Uterus (tissue), 4 donors: ENCODE measurements around the gene CAV2. TPM values are rescaled to one million over a fixed set of nuclear protein-coding genes. Genes with fewer than 3 reads are reported as not detected.

ENCODE experiments used
- DNase-seq, 2 donors: peaks; one replicate each; pipeline ENCODE4 v3.0.0-alpha.2; 2019 to 2020
- H3K27ac ChIP-seq, 2 donors: fragments of 200-600 bp; sonication (generic); 1 replicate in 1 of 2; 2 replicates in 1 of 2; pipeline ENCODE4 v1.5.1; 2016 to 2018
- H3K27me3 ChIP-seq, 2 donors: fragments of 200-600 bp; sonication (generic); one replicate each; pipeline ENCODE4 v1.5.1; 2018 to 2019; ENCODE audit warnings: control low read depth in 1 of 2
- H3K36me3 ChIP-seq, 2 donors: fragments of 200-600 bp; sonication (generic); one replicate each; pipeline ENCODE4 v1.5.1; 2019; ENCODE audit warnings: control low read depth in 1 of 2
- H3K4me1 ChIP-seq, 2 donors: fragments of 200-600 bp; sonication (generic); one replicate each; pipeline ENCODE4 v1.5.1; 2018 to 2019; ENCODE audit warnings: control low read depth in 1 of 2
- H3K4me3 ChIP-seq, 2 donors: fragments of 200-600 bp; sonication (generic); 1 replicate in 1 of 2; 2 replicates in 1 of 2; pipeline ENCODE4 v1.5.1; 2018 to 2019; ENCODE audit warnings: mild to moderate bottlenecking in 1 of 2
- H3K9me3 ChIP-seq, 2 donors: fragments of 200-600 bp; sonication (generic); one replicate each; pipeline ENCODE4 v1.5.1; 2019; ENCODE audit warnings: control low read depth in 1 of 2
- CTCF ChIP-seq, 4 experiments: fragments of 200-600 bp in 2 of 4; fragments of 450-650 bp in 2 of 4; sonication (generic) in 2 of 4; IDR thresholded peaks; one replicate each; pipeline ENCODE4 v1.5.1; 2016 to 2019; ENCODE audit warnings: antibody characterized with exemption in 4 of 4, mild to moderate bottlenecking in 2 of 4, moderate library complexity in 1 of 4
- POLR2A ChIP-seq, 2 donors: fragments of 450-650 bp; IDR thresholded peaks; one replicate each; pipeline ENCODE4 v1.6.1; 2016; ENCODE audit warnings: antibody characterized with exemption in 2 of 2, mild to moderate bottlenecking in 1 of 2, moderate library complexity in 1 of 2
- intact Hi-C: fragments of 100-400 bp; cut with DNase I; formaldehyde crosslinking; loops from one replicate; pipeline ENCODE4 v1.15.1; 2023; ENCODE audit warnings: low total_unique reads
- total RNA-seq, 4 donors: library from RNA; depleted of rRNA in 3 of 4; stranded (reverse); fragments of >200 nt in 3 of 4; gene quantifications; one replicate each; pipeline versions ENCODE4 v1.1.0 to v1.2.4, GENCODE V29; 2014 to 2023
- donor health status: DM: yes; HTN: yes; CAD: no.

The CAV2 gene
- total RNA-seq, 4 donors from 2014 or later = 33.3 to 105 (median 86.0) TPM

DNA sequence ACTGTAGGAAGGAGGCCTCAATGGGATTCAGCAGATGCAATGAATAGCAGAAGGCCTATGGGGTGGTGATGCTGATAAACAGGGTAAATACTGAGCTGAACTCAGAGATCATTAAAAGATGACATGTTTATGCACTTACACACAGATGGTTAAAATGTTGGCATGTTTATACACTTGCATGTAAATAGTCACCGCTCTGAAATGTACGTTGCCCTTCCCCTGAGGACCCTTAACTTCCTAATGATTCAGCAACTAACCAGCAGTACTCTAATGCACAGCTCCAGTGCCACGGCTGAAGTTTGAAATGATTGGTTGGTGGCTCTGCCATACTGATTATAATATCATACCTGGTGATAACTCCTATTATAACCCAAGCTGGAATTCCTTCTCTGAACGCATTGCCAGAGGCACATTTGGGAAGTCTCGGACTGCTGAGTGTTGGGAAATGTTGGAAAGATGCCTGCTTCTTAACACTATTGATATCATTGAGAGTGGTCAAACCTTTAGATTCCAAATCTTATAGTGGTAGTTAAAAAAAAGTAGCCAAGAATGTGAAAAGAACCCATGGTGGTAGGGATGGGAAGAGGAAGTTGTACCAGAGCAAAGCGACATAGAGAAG is 21.6 kb downstream of the CAV2 start:
- no peak for DNase-seq
- Histone ChIP-seq H3K4me3 (no peak overlapping the region), H3K27ac (no peak overlapping the region), H3K36me3 (no peaks in the 10 kb centered on the region), H3K9me3 (no peaks in the 10 kb centered on the region), H3K4me1 (no peaks in the 10 kb centered on the region), H3K27me3 (no peaks in the 10 kb centered on the region)
- intact Hi-C loops = loop anchor here (10.0 kb wide), 1 partner anchor 64 kb away; no protein-coding TSS in a partner anchor
- no peak for TF ChIP-seq CTCF (IDR thresholded peaks at IDR 0.05)

DNA sequence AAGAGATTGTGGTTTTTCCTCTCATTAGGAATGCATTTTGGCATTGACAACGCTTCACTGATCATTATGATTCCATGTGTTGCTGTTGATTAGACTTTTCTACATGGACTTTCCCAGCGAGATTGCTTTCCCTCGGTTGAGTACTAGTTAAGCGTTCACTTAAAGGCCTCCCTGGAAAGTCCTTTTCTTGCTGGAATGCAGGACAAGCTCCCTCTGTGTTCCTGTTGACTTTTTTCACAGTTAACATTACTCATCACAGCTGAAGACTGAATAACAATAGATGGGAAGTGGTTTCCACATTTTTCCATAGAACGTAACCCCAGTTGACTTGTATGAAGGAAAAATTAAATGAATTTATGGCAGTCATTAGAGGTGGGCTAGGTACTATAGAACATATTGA is 22.7 kb downstream of the CAV2 start:
- intact Hi-C loops = loop anchor here (10.0 kb wide), 1 partner anchor 63 kb away; no protein-coding TSS in a partner anchor
- Histone ChIP-seq H3K9me3 (no peaks in the 10 kb centered on the region), H3K4me3 (no peak overlapping the region), H3K27ac (peak overlapping the region; percentile 27 to 59), H3K36me3 (no peaks in the 10 kb centered on the region), H3K27me3 (no peaks in the 10 kb centered on the region), H3K4me1 (no peaks in the 10 kb centered on the region)
- TF ChIP-seq CTCF (IDR thresholded peaks at IDR 0.05) (no peak), POLR2A (IDR thresholded peaks at IDR 0.05) (no peak)
- DNase-seq = no peak

GRCh38 chr7:116524221-116524608 is 24.7 kb downstream of the CAV2 start:
- no peak for TF ChIP-seq POLR2A (IDR thresholded peaks at IDR 0.05)
- TF ChIP-seq CTCF (IDR thresholded peaks at IDR 0.05) = no peak
- DNase-seq = no peak
- H3K36me3 ChIP-seq = no peaks in the 10 kb centered on the region
- no peaks in the 10 kb centered on the region for H3K27me3 ChIP-seq
- intact Hi-C loops = loop anchor here (10.0 kb wide), 1 partner anchor 61 kb away; no protein-coding TSS in a partner anchor
- no peaks in the 10 kb centered on the region for H3K9me3 ChIP-seq
- H3K27ac ChIP-seq = peak overlapping the region; percentile 96
- peak overlapping the region; percentile 62 to 73 for H3K4me3 ChIP-seq
- H3K4me1 ChIP-seq = peaks cover 0 to 7% of the 10 kb centered on the region in 2 donors

- TF ChIP-seq POLR2A (IDR thresholded peaks at IDR 0.05) (peak; percentile 67 to 79), CTCF (IDR thresholded peaks at IDR 0.05) (peak; percentile 16 to 35 (median 30))
- H3K27ac ChIP-seq = peak within 1 kb of the TSS; percentile 96
- H3K4me1 ChIP-seq = peaks cover 0 to 11% of the 10 kb centered on the region in 2 donors
- no peaks in the 10 kb centered on the region for H3K36me3 ChIP-seq
- H3K9me3 ChIP-seq = no peaks in the 10 kb centered on the region
- H3K4me3 ChIP-seq = peak within 1 kb of the TSS; percentile 62 to 73
- no peaks in the 10 kb centered on the region for H3K27me3 ChIP-seq
- DNase-seq = peak; percentile 84 to 88
- intact Hi-C loops = loop anchor here (10.0 kb wide), 1 partner anchor 60 kb away; no protein-coding TSS in a partner anchor
Observed at GRCh38 chr7:116524609-116525297, 25.2 kb downstream of the CAV2 start, which contains the start of gene CAV1. Gene CAV1, plus strand, starts transcription at chr7:116525036. Its CDS starts 27 bp downstream, at chr7:116525063.
